Activated T-helper 1 cell treated with anti-CD3 and anti-CD28 coated beads, Interleukin-12 subunit alpha, Interleukin-12 subunit beta, Interleukin-2, Interleukin-4 antibody, amounts not matched to agents 30 ng/mL and 10 ng/mL and 1 ng/mL, durations not matched to agents 14 hours and 24 hours and 36 hours (primary cell): ENCODE results near the gene TMEM91. TPM values are rescaled to one million over a fixed set of nuclear protein-coding genes. Genes with fewer than 3 reads are reported as not detected.
"Not testable (repeated sequence)": the region's sequence is repeated elsewhere in the genome, so short reads cannot be mapped to it uniquely, and the experiment has no call there.

Source experiments
- DNase-seq: peaks from one replicate; pipeline ENCODE4 v3.0.0; 2021; ENCODE audit warnings: low spot score
- H3K27ac Mint-ChIP-seq: one replicate; pipeline ENCODE4 v1.8.0; 2021; ENCODE audit warnings: mild to moderate bottlenecking, mixed read lengths
- H3K27me3 Mint-ChIP-seq: one replicate; pipeline ENCODE4 v1.8.0; 2022; ENCODE audit warnings: mild to moderate bottlenecking, moderate library complexity, mixed read lengths; ENCODE audit not compliant: insufficient read depth
- H3K36me3 Mint-ChIP-seq: one replicate; pipeline ENCODE4 v1.8.0; 2021; ENCODE audit warnings: low read depth, mixed read lengths
- H3K4me1 Mint-ChIP-seq: one replicate; pipeline ENCODE4 v1.8.0; 2021; ENCODE audit warnings: low read depth, mixed read lengths
- H3K4me3 Mint-ChIP-seq: one replicate; pipeline ENCODE4 v1.8.0; 2021; ENCODE audit warnings: mild to moderate bottlenecking, moderate library complexity, mixed read lengths
- H3K9me3 Mint-ChIP-seq: one replicate; pipeline ENCODE4 v1.8.0; 2021; ENCODE audit warnings: mixed read lengths
- intact Hi-C: fragments of 100-400 bp; cut with micrococcal nuclease; formaldehyde crosslinking; loops from one replicate; pipeline ENCODE4 v1.15.1; 2024
- total RNA-seq: library from RNA; stranded (reverse); gene quantifications from 2 replicates; pipeline ENCODE4 v1.2.3, GENCODE V29; 2022

The TMEM91 gene
- total RNA-seq, 1 donor from 2014 or later = 2.9 TPM

- Mint-ChIP-seq H3K9me3 (no peaks in the 10 kb centered on the region), H3K36me3 (peaks cover 3% of the 10 kb centered on the region), H3K4me3 (no peak overlapping the region), H3K4me1 (peaks cover 6% of the 10 kb centered on the region), H3K27ac (no peak overlapping the region), H3K27me3 (peaks cover under 1% of the 10 kb centered on the region)
- no peak for DNase-seq
- intact Hi-C loops = no loop called here
These were observed 4.8 kb upstream of the TMEM91 start for GRCh38 chr19:41371541-41371940.

DNA sequence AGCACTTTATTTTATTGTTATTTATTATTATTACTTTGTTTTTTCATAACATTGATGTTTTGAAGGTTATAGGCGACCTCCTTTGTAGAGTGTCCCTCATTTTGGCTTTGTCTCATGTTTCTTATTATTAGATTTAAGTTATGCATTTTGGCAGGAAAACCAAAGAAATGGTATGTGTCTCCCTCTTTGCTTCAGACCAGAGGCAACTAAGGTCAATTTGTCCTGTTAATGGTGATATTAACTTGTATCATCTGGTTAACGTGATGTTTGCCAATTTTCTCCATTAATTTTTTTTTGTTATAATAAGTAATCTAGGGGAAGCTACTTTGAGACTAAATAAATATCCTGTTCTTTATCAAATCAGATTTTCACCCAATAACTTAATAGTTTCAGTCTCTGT, 3.8 kb upstream of the TMEM91 start:
- intact Hi-C loops = no loop called here
- peaks cover 14% of the 10 kb centered on the region for H3K4me1 Mint-ChIP-seq
- no peak overlapping the region for H3K27ac Mint-ChIP-seq
- H3K27me3 Mint-ChIP-seq = peaks cover 2% of the 10 kb centered on the region
- DNase-seq = no peak
- H3K9me3 Mint-ChIP-seq = no peaks in the 10 kb centered on the region
- no peak overlapping the region for H3K4me3 Mint-ChIP-seq
- H3K36me3 Mint-ChIP-seq = peaks cover 6% of the 10 kb centered on the region

GRCh38 chr19:41373993-41374392, 2.3 kb upstream of the TMEM91 start:
- peaks cover 6% of the 10 kb centered on the region for H3K36me3 Mint-ChIP-seq
- H3K27ac Mint-ChIP-seq = no peak overlapping the region
- peaks cover 14% of the 10 kb centered on the region for H3K4me1 Mint-ChIP-seq
- peaks cover 2% of the 10 kb centered on the region for H3K27me3 Mint-ChIP-seq
- no peak overlapping the region for H3K4me3 Mint-ChIP-seq
- no peaks in the 10 kb centered on the region for H3K9me3 Mint-ChIP-seq
- no peak for DNase-seq
- intact Hi-C loops = no loop called here

GRCh38 chr19:41376998-41377365, 649 bp downstream of the TMEM91 start:
- no peak for DNase-seq
- intact Hi-C loops = no loop called here
- Mint-ChIP-seq H3K4me3 (peak overlapping the region; percentile 82), H3K36me3 (peaks cover 3% of the 10 kb centered on the region), H3K27ac (peak overlapping the region; percentile 83), H3K27me3 (peaks cover 2% of the 10 kb centered on the region), H3K9me3 (no peaks in the 10 kb centered on the region), H3K4me1 (peaks cover 14% of the 10 kb centered on the region)

DNA sequence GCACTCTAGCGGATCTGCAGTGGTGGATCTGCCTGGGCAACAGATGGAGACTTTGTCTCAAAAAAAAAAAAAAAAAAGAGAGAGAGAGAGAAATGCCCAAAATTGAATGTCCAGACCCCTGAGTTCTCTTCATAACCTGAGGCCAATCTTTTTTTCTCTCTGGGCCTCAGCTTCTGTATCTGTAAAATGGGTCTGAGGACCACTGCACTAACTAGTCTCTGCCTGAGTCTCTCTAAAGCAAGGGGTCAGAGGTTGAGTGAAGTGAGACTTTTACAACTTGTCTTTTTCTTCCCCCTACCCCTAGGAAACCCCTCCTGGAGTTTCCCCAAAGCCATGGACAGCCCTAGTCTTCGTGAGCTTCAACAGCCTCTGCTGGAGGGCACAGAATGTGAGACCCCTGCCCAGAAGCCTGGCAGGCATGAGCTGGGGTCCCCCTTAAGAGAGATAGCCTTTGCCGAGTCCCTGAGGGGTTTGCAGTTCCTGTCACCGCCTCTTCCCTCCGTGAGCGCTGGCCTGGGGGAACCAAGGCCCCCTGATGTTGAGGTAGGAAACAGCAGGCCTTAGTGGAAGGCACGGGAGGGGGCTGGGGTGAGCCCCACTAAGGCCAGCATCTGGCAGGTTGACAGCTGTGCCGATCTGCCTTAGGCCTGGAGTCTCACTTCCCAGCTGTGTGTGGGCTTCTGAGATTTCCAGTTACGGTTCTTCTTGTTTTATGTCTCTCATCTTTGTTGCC, 1.8 kb downstream of the TMEM91 start:
- H3K27ac Mint-ChIP-seq = no peak overlapping the region
- H3K9me3 Mint-ChIP-seq = no peaks in the 10 kb centered on the region
- peaks cover 2% of the 10 kb centered on the region for H3K27me3 Mint-ChIP-seq
- H3K36me3 Mint-ChIP-seq = peaks cover 3% of the 10 kb centered on the region
- DNase-seq = no peak
- peaks cover 14% of the 10 kb centered on the region for H3K4me1 Mint-ChIP-seq
- intact Hi-C loops = no loop called here
- no peak overlapping the region for H3K4me3 Mint-ChIP-seq

- H3K27me3 Mint-ChIP-seq, DNase-seq, H3K4me3 Mint-ChIP-seq, H3K4me1 Mint-ChIP-seq, intact Hi-C loops, H3K27ac Mint-ChIP-seq, H3K9me3 Mint-ChIP-seq: not testable (repeated sequence)
- H3K36me3 Mint-ChIP-seq = peaks cover 11% of the 10 kb centered on the region
These were observed 5.2 kb downstream of the TMEM91 start for GRCh38 chr19:41381536-41381935.

DNA sequence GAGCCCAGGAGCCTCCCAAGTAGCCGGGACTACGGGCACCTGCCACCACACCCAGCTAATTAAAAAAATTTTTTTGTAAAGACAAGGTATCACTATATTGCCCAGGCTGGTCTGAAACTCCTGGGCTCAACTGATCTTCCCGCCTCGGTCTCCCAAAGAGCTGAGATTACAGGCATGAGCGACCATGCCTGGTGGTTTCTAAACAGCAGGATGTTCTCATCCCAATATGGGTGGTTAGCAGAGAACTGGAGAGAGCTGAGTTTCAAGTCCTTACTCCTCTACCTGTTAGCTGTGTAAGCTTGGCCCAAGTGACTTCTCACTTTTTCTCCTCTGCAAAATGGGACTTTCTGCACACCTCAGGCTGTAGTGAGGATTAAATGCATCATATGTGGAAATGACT, 8.0 kb downstream of the TMEM91 start:
- no peak for DNase-seq
- Mint-ChIP-seq H3K36me3 (peaks cover 9% of the 10 kb centered on the region), H3K27me3 (no peaks in the 10 kb centered on the region), H3K4me1 (no peaks in the 10 kb centered on the region), H3K4me3 (no peak overlapping the region), H3K27ac (no peak overlapping the region), H3K9me3 (no peaks in the 10 kb centered on the region)
- intact Hi-C loops = no loop called here

GRCh38 chr19:41386442-41386841, 10.1 kb downstream of the TMEM91 start:
- intact Hi-C loops = no loop called here
- DNase-seq = no peak
- Mint-ChIP-seq H3K4me3 (no peak overlapping the region), H3K27me3 (no peaks in the 10 kb centered on the region), H3K36me3 (peaks cover 16% of the 10 kb centered on the region), H3K4me1 (no peaks in the 10 kb centered on the region), H3K27ac (no peak overlapping the region), H3K9me3 (no peaks in the 10 kb centered on the region)

- no peaks in the 10 kb centered on the region for H3K27me3 Mint-ChIP-seq
- peaks cover 14% of the 10 kb centered on the region for H3K36me3 Mint-ChIP-seq
- no peak overlapping the region for H3K27ac Mint-ChIP-seq
- H3K9me3 Mint-ChIP-seq = no peaks in the 10 kb centered on the region
- intact Hi-C loops = no loop called here
- DNase-seq = no peak
- H3K4me3 Mint-ChIP-seq = no peak overlapping the region
- peaks cover 14% of the 10 kb centered on the region for H3K4me1 Mint-ChIP-seq
These were observed 15.3 kb downstream of the TMEM91 start for GRCh38 chr19:41391618-41392017.

GRCh38 chr19:41392775-41393174, 16.4 kb downstream of the TMEM91 start:
- DNase-seq = no peak
- Mint-ChIP-seq H3K36me3 (peaks cover 13% of the 10 kb centered on the region), H3K9me3 (no peaks in the 10 kb centered on the region), H3K27me3 (no peaks in the 10 kb centered on the region), H3K4me1 (peaks cover 15% of the 10 kb centered on the region), H3K4me3 (no peak overlapping the region), H3K27ac (no peak overlapping the region)
- intact Hi-C loops = no loop called here

GRCh38 chr19:41395355-41395754, 19.0 kb downstream of the TMEM91 start:
- peak overlapping the region; percentile 3 for H3K27ac Mint-ChIP-seq
- peaks cover 10% of the 10 kb centered on the region for H3K36me3 Mint-ChIP-seq
- no peak for DNase-seq
- H3K4me1 Mint-ChIP-seq = peaks cover 28% of the 10 kb centered on the region
- intact Hi-C loops = loop anchor here (5.0 kb wide), 3 partner anchors 88 to 202 kb away; no protein-coding TSS in a partner anchor
- H3K27me3 Mint-ChIP-seq = no peaks in the 10 kb centered on the region
- no peaks in the 10 kb centered on the region for H3K9me3 Mint-ChIP-seq
- H3K4me3 Mint-ChIP-seq = peak overlapping the region; percentile 25

- Mint-ChIP-seq H3K4me3 (peak within 1 kb of the TSS; percentile 97), H3K9me3 (no peaks in the 10 kb centered on the region), H3K27me3 (no peaks in the 10 kb centered on the region), H3K36me3 (peaks cover 3% of the 10 kb centered on the region), H3K27ac (peak within 1 kb of the TSS; percentile 99), H3K4me1 (peaks cover 28% of the 10 kb centered on the region)
- DNase-seq = peak; percentile 99
- intact Hi-C loops = loop anchor here (1.0 to 5.0 kb wide), 11 partner anchors 33 to 562 kb away; partner anchors contain the start of genes B9D2, DMAC2, RABAC1 and RPS19
These were observed 21.0 kb downstream of the TMEM91 start, which contains the start of the genes BCKDHA and EXOSC5 for GRCh38 chr19:41397086-41398049. Gene BCKDHA, plus strand, starts transcription at chr19:41397818. Its CDS starts 10 bp downstream, at chr19:41397828. Gene EXOSC5, minus strand, starts transcription at chr19:41397359. Its CDS starts 31 bp downstream, at chr19:41397328.

DNA sequence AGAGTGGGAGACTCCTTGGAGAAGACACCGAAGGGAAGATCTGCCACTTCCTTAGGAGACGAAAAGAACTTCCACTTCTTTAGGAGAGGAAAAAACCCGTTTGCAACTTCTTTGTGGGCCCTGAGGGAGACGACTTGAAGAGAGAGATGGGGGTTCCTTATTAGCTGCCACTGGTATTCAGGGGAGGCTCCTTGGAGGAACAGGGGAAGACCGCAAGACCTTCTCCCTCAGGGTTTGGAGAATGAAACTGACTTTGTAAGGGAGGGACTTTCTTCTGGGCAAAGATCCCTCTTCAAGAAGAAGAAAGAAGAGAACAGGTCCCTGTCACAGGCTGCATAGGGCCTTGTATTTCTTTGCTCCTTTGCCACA, 21.7 kb downstream of the TMEM91 start:
- Mint-ChIP-seq H3K4me1 (peaks cover 28% of the 10 kb centered on the region), H3K9me3 (no peaks in the 10 kb centered on the region), H3K27ac (peak overlapping the region; percentile 99), H3K27me3 (no peaks in the 10 kb centered on the region), H3K36me3 (peaks cover 4% of the 10 kb centered on the region), H3K4me3 (peak overlapping the region; percentile 97)
- DNase-seq = no peak
- intact Hi-C loops = loop anchor here (5.0 kb wide), 3 partner anchors 91 to 199 kb away; no protein-coding TSS in a partner anchor
